Stimulated activated naive CD4-positive, alpha-beta T cell (primary cell): Measurements from ENCODE around the gene BUB1B.

ENCODE experiments used
- DNase-seq, 6 experiments: peaks; one replicate each; lab custom pipeline; 2025; lab: John Stamatoyannopoulos, UW

BUB1B gene

GRCh38 chr15:40239693-40240618 is 79.1 kb downstream of the BUB1B start:
- no peak for DNase-seq

GRCh38 chr15:40240619-40241221 is 79.9 kb downstream of the BUB1B start:
- no peak for DNase-seq

- DNase-seq = no peak
Measured at GRCh38 chr15:40241269-40242212, 80.7 kb downstream of the BUB1B start.

GRCh38 chr15:40242213-40242599 is 81.3 kb downstream of the BUB1B start:
- no peak for DNase-seq

- no peak for DNase-seq
Measured at GRCh38 chr15:40242601-40243000, 81.7 kb downstream of the BUB1B start.

GRCh38 chr15:40243126-40243810 is 82.4 kb downstream of the BUB1B start:
- no peak for DNase-seq

GRCh38 chr15:40244961-40245523 is 84.2 kb downstream of the BUB1B start:
- DNase-seq = no peak

- no peak for DNase-seq
Measured at GRCh38 chr15:40245666-40246450, 85.0 kb downstream of the BUB1B start.

GRCh38 chr15:40246496-40247280 is 85.8 kb downstream of the BUB1B start:
- no peak for DNase-seq

- DNase-seq = no peak
Measured at GRCh38 chr15:40247406-40247971, 86.6 kb downstream of the BUB1B start.

GRCh38 chr15:40248006-40248783 is 87.3 kb downstream of the BUB1B start:
- DNase-seq = no peak

- no peak for DNase-seq
Measured at GRCh38 chr15:40249477-40250303, 88.8 kb downstream of the BUB1B start.

- no peak for DNase-seq
Measured at GRCh38 chr15:40250304-40250656, 89.4 kb downstream of the BUB1B start.

GRCh38 chr15:40250771-40251483 is 90.1 kb downstream of the BUB1B start:
- DNase-seq = no peak

- DNase-seq = no peak
Measured at GRCh38 chr15:40251486-40252140, 90.7 kb downstream of the BUB1B start.

GRCh38 chr15:40252141-40252437 is 91.2 kb downstream of the BUB1B start:
- DNase-seq = no peak
